ENCODE results near the gene FAM227A. TPM values are rescaled to one million over a fixed set of nuclear protein-coding genes. Genes with fewer than 3 reads are reported as not detected.

FAM227A gene
- total and polyA plus RNA-seq, 8 donors: under 0.01 to 39.1 (median 0.81) TPM

GRCh38 chr22:38698407-38699094 lies 42.4 kb upstream of the FAM227A start:
- intact Hi-C loops (cut with DNase I; ENCODE audit: low total_unique reads): no loop called here
- peaks cover 0 to 10% (median 9%) of the 10 kb centered on the region in 4 donors for H3K36me3 ChIP-seq
- H3K27me3 ChIP-seq: no peaks in the 10 kb centered on the region
- 80 to 85% (median 83%) methylated on average over 13 of the region's 13 CpGs for WGBS, 5 donors
- peak overlapping the region; percentile 87 to 99 (median 98) for H3K27ac ChIP-seq
- no peaks in the 10 kb centered on the region for H3K9me3 ChIP-seq
- TF ChIP-seq EP300 (IDR thresholded peaks at IDR 0.05): no peak
- no peak for TF ChIP-seq POLR2A (IDR thresholded peaks at IDR 0.05)
- no peak for TF ChIP-seq POLR2AphosphoS5 (IDR thresholded peaks at IDR 0.05)
- TF ChIP-seq, protein P1, sequence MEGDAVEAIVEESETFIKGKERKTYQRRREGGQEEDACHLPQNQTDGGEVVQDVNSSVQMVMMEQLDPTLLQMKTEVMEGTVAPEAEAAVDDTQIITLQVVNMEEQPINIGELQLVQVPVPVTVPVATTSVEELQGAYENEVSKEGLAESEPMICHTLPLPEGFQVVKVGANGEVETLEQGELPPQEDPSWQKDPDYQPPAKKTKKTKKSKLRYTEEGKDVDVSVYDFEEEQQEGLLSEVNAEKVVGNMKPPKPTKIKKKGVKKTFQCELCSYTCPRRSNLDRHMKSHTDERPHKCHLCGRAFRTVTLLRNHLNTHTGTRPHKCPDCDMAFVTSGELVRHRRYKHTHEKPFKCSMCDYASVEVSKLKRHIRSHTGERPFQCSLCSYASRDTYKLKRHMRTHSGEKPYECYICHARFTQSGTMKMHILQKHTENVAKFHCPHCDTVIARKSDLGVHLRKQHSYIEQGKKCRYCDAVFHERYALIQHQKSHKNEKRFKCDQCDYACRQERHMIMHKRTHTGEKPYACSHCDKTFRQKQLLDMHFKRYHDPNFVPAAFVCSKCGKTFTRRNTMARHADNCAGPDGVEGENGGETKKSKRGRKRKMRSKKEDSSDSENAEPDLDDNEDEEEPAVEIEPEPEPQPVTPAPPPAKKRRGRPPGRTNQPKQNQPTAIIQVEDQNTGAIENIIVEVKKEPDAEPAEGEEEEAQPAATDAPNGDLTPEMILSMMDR (IDR thresholded peaks at IDR 0.05): no peak
- DNase-seq: no peak
- peak overlapping the region in 3 of 4 donors; percentile 59 to 85 (median 66) for H3K4me3 ChIP-seq
- peaks cover 54 to 73% (median 65%) of the 10 kb centered on the region in 4 donors for H3K4me1 ChIP-seq

GRCh38 chr22:38697425-38698089 lies 41.4 kb upstream of the FAM227A start:
- TF ChIP-seq, protein P1 (IDR thresholded peaks at IDR 0.05): no peak
- TF ChIP-seq POLR2AphosphoS5 (IDR thresholded peaks at IDR 0.05) (no peak), POLR2A (IDR thresholded peaks at IDR 0.05) (no peak), EP300 (IDR thresholded peaks at IDR 0.05) (no peak)
- H3K4me1 ChIP-seq: peaks cover 54 to 78% (median 67%) of the 10 kb centered on the region in 4 donors
- intact Hi-C loops (cut with DNase I; ENCODE audit: low total_unique reads): no loop called here
- H3K27me3 ChIP-seq: no peaks in the 10 kb centered on the region
- peak overlapping the region; percentile 62 to 99 (median 98) for H3K27ac ChIP-seq
- H3K4me3 ChIP-seq: peak overlapping the region in 2 of 4 donors; percentile 59 to 66
- peak; percentile 38 to 52 for DNase-seq
- 28 to 42% (median 34%) methylated on average over 8 of the region's 8 CpGs for WGBS, 5 donors
- peaks cover 0 to 18% (median 14%) of the 10 kb centered on the region in 4 donors for H3K36me3 ChIP-seq
- no peaks in the 10 kb centered on the region for H3K9me3 ChIP-seq

GRCh38 chr22:38696606-38697424 lies 40.6 kb upstream of the FAM227A start:
- WGBS, 5 donors: 18 to 30% (median 23%) methylated on average over 3 of the region's 3 CpGs
- peak overlapping the region in 2 of 4 donors; percentile 59 to 66 for H3K4me3 ChIP-seq
- intact Hi-C loops (cut with DNase I; ENCODE audit: low total_unique reads): no loop called here
- H3K36me3 ChIP-seq: peaks cover 0 to 25% (median 20%) of the 10 kb centered on the region in 4 donors
- H3K27ac ChIP-seq: peak overlapping the region; percentile 85 to 99 (median 98)
- H3K9me3 ChIP-seq: no peaks in the 10 kb centered on the region
- peaks cover 52 to 76% (median 67%) of the 10 kb centered on the region in 4 donors for H3K4me1 ChIP-seq
- peak; percentile 70 to 83 for DNase-seq
- peak in 2 of 3 donors; percentile 24 to 69 for TF ChIP-seq POLR2AphosphoS5 (IDR thresholded peaks at IDR 0.05)
- no peak for TF ChIP-seq POLR2A (IDR thresholded peaks at IDR 0.05)
- H3K27me3 ChIP-seq: no peaks in the 10 kb centered on the region

DNA sequence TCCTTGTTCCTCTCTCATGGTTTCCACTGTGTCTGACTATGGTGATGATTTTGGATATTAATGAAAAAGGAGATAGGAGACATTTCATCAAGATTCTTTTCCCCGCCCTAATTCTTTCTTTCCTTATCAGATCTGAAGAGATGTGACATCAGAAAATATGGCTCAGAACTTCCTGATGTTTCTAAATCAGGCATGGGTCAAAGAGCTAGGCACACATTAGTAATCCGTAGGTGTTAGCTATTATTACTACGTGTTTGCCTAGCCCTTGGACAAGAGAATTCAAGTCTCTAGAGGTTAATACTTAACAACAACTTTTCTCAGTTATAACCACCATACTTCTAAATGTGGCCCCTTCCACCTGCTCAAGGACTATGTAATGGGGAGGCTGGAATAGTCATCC lies 38.7 kb upstream of the FAM227A start:
- Histone ChIP-seq H3K36me3 (peaks cover 0 to 42% (median 38%) of the 10 kb centered on the region in 4 donors), H3K4me1 (peaks cover 46 to 70% (median 63%) of the 10 kb centered on the region in 4 donors), H3K27me3 (no peaks in the 10 kb centered on the region), H3K4me3 (no peak overlapping the region), H3K9me3 (no peaks in the 10 kb centered on the region), H3K27ac (peak overlapping the region; percentile 81 to 99 (median 98))
- 50 to 71% (median 59%) methylated on average over 3 of the region's 3 CpGs for WGBS, 5 donors
- TF ChIP-seq POLR2A (IDR thresholded peaks at IDR 0.05) (no peak), POLR2AphosphoS5 (IDR thresholded peaks at IDR 0.05) (peak in 1 of 3 donors; percentile 20)
- peak in 1 of 2 donors; percentile 41 for DNase-seq
- intact Hi-C loops (cut with DNase I; ENCODE audit: low total_unique reads): no loop called here

DNA sequence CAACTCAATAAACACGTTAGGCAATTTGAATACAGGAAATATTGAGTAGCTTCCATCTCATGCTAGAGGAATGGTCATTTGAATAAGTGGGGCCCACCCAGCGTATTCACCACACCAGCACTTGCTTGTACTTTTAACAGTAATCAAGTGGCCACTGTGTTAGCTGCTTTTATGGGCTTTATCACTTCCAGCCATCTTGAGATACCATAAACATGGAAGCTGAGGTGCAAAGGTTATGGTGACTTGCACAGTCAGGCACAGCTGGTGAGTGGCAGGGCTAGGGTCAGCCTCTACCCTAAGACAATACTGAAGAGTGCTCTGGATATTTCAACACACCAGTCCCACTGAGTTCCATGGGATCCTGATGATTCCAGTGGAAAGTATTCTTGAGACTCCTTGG lies 37.9 kb upstream of the FAM227A start:
- 72 to 87% (median 82%) methylated on average over 2 of the region's 2 CpGs for WGBS, 5 donors
- no peak for TF ChIP-seq POLR2AphosphoS5 (IDR thresholded peaks at IDR 0.05)
- TF ChIP-seq EP300 (IDR thresholded peaks at IDR 0.05): no peak
- no peak for TF ChIP-seq POLR2A (IDR thresholded peaks at IDR 0.05)
- TF ChIP-seq, protein P1 (IDR thresholded peaks at IDR 0.05): no peak
- no peak overlapping the region for H3K4me3 ChIP-seq
- no peaks in the 10 kb centered on the region for H3K9me3 ChIP-seq
- intact Hi-C loops (cut with DNase I; ENCODE audit: low total_unique reads): no loop called here
- H3K36me3 ChIP-seq: peaks cover under 1 to 51% (median 46%) of the 10 kb centered on the region in 4 donors
- DNase-seq: peak in 1 of 2 donors; percentile 43
- no peaks in the 10 kb centered on the region for H3K27me3 ChIP-seq
- H3K27ac ChIP-seq: peak overlapping the region in 3 of 5 donors; percentile 46 to 99 (median 96)
- peaks cover 37 to 64% (median 55%) of the 10 kb centered on the region in 4 donors for H3K4me1 ChIP-seq

Measured in stomach (tissue), 9 donors.